Measurements from ENCODE around the gene REXO1. TPM values are rescaled to one million over a fixed set of nuclear protein-coding genes. Genes with fewer than 3 reads are reported as not detected.

Gene REXO1
- total and polyA plus RNA-seq, 2 of the 13 experiments (the other 11 are each of a cell fraction or from before 2014, with no cell fraction given) = 5.0 to 11.2 TPM

GRCh38 chr19:1833540-1833939, 14.7 kb downstream of the REXO1 start:
- in situ Hi-C loops (cut with HindIII; ENCODE audit: extremely low pct_ligation_motif_present, low pct_unique_long_range_greater_than_20kb) = no loop called here
- FAIRE-seq (no peak), DNase-seq (ENCODE audit: low spot score) (no peak), ATAC-seq (no peak)
- Histone ChIP-seq H3K9me3 (ENCODE audit: low read length) (no peaks in the 10 kb centered on the region), H3K4me3 (replicated peaks in 1 of 3; ENCODE audit: insufficient read depth in 1 of 3, low read depth in 2 of 3, low read length in 3 of 3) (no peak overlapping the region), H3K4me1 (ENCODE audit: insufficient read depth, low read length) (peaks cover 13% of the 10 kb centered on the region), H3K9ac (ENCODE audit: insufficient read depth, low read depth, low read length) (no peak overlapping the region), H4K20me1 (ENCODE audit: insufficient read depth, low read length) (0 out of 2 replicates have a peak, but pooled peaks cover 3% of the 10 kb centered on the region), H3K27me3 (ENCODE audit: control insufficient read depth in 1 of 2, insufficient read depth in 2 of 2, low read length in 2 of 2) (no peaks in the 10 kb centered on the region), H3K4me2 (ENCODE audit: low read depth, low read length) (no peak overlapping the region), H3K27ac (ENCODE audit: extremely low read length, insufficient read depth, low read length) (no peak overlapping the region), H3K36me3 (replicated peaks in 1 of 2; ENCODE audit: control insufficient read depth in 1 of 2, insufficient read depth in 2 of 2, low read length in 2 of 2) (peaks cover 4 to 11% of the 10 kb centered on the region in 2 experiments; a peak in 3 of 5 replicates), H3K79me2 (ENCODE audit: insufficient read depth, low read length) (peaks cover 17% of the 10 kb centered on the region), H2AFZ (ENCODE audit: low read length) (no peak overlapping the region)
- TF ChIP-seq ZNF263 (CRISPR knock-in tag; IDR thresholded peaks at IDR 0.05) (no peak), AGO2 (optimal IDR thresholded peaks at IDR 0.05; ENCODE audit: low read depth, low read length) (peak; percentile 76)
- no TSS peak for BruUV-seq (replicated peaks)
- ChIA-PET CTCF (ENCODE audit: low intra/inter-chr PET ratio, low total read pairs) (no interaction called here), POLR2A (no interaction called here)
- WGBS (ENCODE audit: low lambda C conversion rate) = 71% methylated on average over 1 of the region's 15 CpGs
- intact Hi-C loops (cut with micrococcal nuclease; ENCODE audit: unreplicated experiment) = no loop called here

GRCh38 chr19:1832046-1832663, 16.1 kb downstream of the REXO1 start:
- H2AFZ ChIP-seq (ENCODE audit: low read length) = no peak overlapping the region
- DNase-seq (ENCODE audit: low spot score) (no peak), FAIRE-seq (no peak), ATAC-seq (no peak)
- H3K4me1 ChIP-seq (ENCODE audit: insufficient read depth, low read length) = no peaks in the 10 kb centered on the region
- no peaks in the 10 kb centered on the region for H3K27me3 ChIP-seq (ENCODE audit: control insufficient read depth in 1 of 2, insufficient read depth in 2 of 2, low read length in 2 of 2)
- CTCF ChIA-PET (ENCODE audit: low intra/inter-chr PET ratio, low total read pairs) = no interaction called here
- no peak overlapping the region for H3K4me3 ChIP-seq (replicated peaks in 1 of 3; ENCODE audit: insufficient read depth in 1 of 3, low read depth in 2 of 3, low read length in 3 of 3)
- in situ Hi-C loops (cut with HindIII; ENCODE audit: extremely low pct_ligation_motif_present, low pct_unique_long_range_greater_than_20kb) (no loop called here), intact Hi-C loops (cut with micrococcal nuclease; ENCODE audit: unreplicated experiment) (no loop called here)
- POLR2A ChIA-PET = no interaction called here
- peaks cover 4 to 9% of the 10 kb centered on the region in 2 experiments; a peak in 3 of 5 replicates for H3K36me3 ChIP-seq (replicated peaks in 1 of 2; ENCODE audit: control insufficient read depth in 1 of 2, insufficient read depth in 2 of 2, low read length in 2 of 2)
- H3K27ac ChIP-seq (ENCODE audit: extremely low read length, insufficient read depth, low read length) = no peak overlapping the region
- H4K20me1 ChIP-seq (ENCODE audit: insufficient read depth, low read length) = 0 out of 2 replicates have a peak, but pooled peaks cover 3% of the 10 kb centered on the region
- no peaks in the 10 kb centered on the region for H3K9me3 ChIP-seq (ENCODE audit: low read length)
- no TSS peak for BruUV-seq (replicated peaks)
- H3K9ac ChIP-seq (ENCODE audit: insufficient read depth, low read depth, low read length) = no peak overlapping the region
- H3K79me2 ChIP-seq (ENCODE audit: insufficient read depth, low read length) = peaks cover 12% of the 10 kb centered on the region
- WGBS (ENCODE audit: low lambda C conversion rate) = 96% methylated on average over 19 of the region's 26 CpGs
- no peak overlapping the region for H3K4me2 ChIP-seq (ENCODE audit: low read depth, low read length)
- no peak for TF ChIP-seq PLSCR1 (CRISPR knock-in tag; IDR thresholded peaks at IDR 0.05; ENCODE audit: borderline replicate concordance)
- no peak for TF ChIP-seq ZNF775 (CRISPR knock-in tag; IDR thresholded peaks at IDR 0.05; ENCODE audit: borderline replicate concordance)
- TF ChIP-seq AGO2 (optimal IDR thresholded peaks at IDR 0.05; ENCODE audit: low read depth, low read length) = peak; percentile 18

All from HepG2 (cell line).